Measurements from ENCODE around the gene MYO1D. TPM values are rescaled to one million over a fixed set of nuclear protein-coding genes. Genes with fewer than 3 reads are reported as not detected.

Gene MYO1D
- total and polyA plus RNA-seq, 2 donors (not counting 3 experiments of a cell fraction or from before 2014, with no cell fraction given): 37.8 to 85.5 TPM

DNA sequence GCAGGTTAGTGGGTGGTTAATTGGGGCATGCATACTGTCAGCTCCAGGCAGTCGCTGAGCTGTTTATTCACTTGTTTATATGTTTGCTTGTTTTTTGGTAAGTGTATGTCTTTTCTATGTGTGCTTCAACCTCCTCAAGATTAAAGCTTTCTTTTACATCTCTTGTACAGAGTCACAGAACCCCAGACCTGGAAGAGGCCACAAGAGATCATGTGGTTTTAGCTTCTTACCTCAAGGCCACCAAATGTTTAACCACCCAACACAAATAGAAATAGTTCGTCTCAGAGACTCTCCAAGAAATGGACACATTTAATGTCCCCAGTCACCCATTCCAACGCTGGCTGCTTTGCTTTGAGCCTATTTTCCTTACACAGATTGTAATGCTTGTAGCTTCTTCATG, 39.2 kb upstream of the MYO1D start:
- no peaks in the 10 kb centered on the region for H3K9me3 ChIP-seq (replicated peaks; ENCODE audit: control insufficient read depth, insufficient read depth, low read length)
- no peaks in the 10 kb centered on the region for H3K36me3 ChIP-seq (ENCODE audit: control insufficient read depth in 2 of 2, extremely low read depth in 1 of 2, insufficient read depth in 2 of 2, low read length in 2 of 2)
- ChIA-PET POLR2A (no interaction called here), CTCF (interaction anchor here (1.4 to 2.3 kb wide), 5 partner anchors 13 to 835 kb away, joined by 3 to 11 read pairs (median 7); partner anchors contain the start of gene MYO1D)
- DNase-seq (ENCODE audit: low read depth, low spot score): no peak
- dilution Hi-C loops (cut with MboI; ENCODE audit: extremely low pct_ligation_motif_present, low sequenced_read_pairs): no loop called here
- no peaks in the 10 kb centered on the region for H3K9me1 ChIP-seq (replicated peaks; ENCODE audit: control insufficient read depth, extremely low read depth, insufficient read depth, low read length)
- H3K4me1 ChIP-seq (ENCODE audit: control insufficient read depth, extremely low read depth, insufficient read depth, low read length): peaks cover 6% of the 10 kb centered on the region
- FAIRE-seq: no peak
- no peak for TF ChIP-seq POLR2A (IDR thresholded peaks at IDR 0.05; ENCODE audit: low read depth, low read length)
- TF ChIP-seq EZH2 (IDR thresholded peaks at IDR 0.05; ENCODE audit: borderline replicate concordance, low read depth, low read length, severe bottlenecking): no peak
- no peak for TF ChIP-seq MAX (IDR thresholded peaks at IDR 0.05; ENCODE audit: insufficient read depth, insufficient read length)
- no peak for TF ChIP-seq CTCF (IDR thresholded peaks at IDR 0.05; ENCODE audit: extremely low read depth in 1 of 2, insufficient read depth in 1 of 2, low read depth in 1 of 2, low read length in 2 of 2)
- no peak for TF ChIP-seq POLR2AphosphoS5 (IDR thresholded peaks at IDR 0.05; ENCODE audit: insufficient read depth, low read depth, low read length)
- TF ChIP-seq JUN (IDR thresholded peaks at IDR 0.05; ENCODE audit: borderline replicate concordance, insufficient read depth, insufficient read length, low read depth): no peak
- TF ChIP-seq FOS (IDR thresholded peaks at IDR 0.05; ENCODE audit: borderline replicate concordance, insufficient read depth, low read length): no peak
- no peak for TF ChIP-seq MYC (IDR thresholded peaks at IDR 0.05; ENCODE audit: low read depth, low read length)
- TF ChIP-seq GATA2 (IDR thresholded peaks at IDR 0.05; ENCODE audit: insufficient read depth, insufficient read length, low read depth, low read length): no peak
- peaks cover 0 to 8% of the 10 kb centered on the region in 2 experiments for H3K27me3 ChIP-seq (ENCODE audit: control insufficient read depth in 2 of 2, insufficient read depth in 2 of 2, low read length in 2 of 2)
- no peaks in the 10 kb centered on the region for H4K20me1 ChIP-seq (replicated peaks; ENCODE audit: control insufficient read depth, extremely low read depth, insufficient read depth, low read length)
- no peak overlapping the region for H2AFZ ChIP-seq (ENCODE audit: low read depth, low read length)
- no peak overlapping the region for H3K4me2 ChIP-seq (ENCODE audit: insufficient read depth, low read length)
- intact Hi-C loops (cut with micrococcal nuclease): no loop called here
- BruUV-seq (replicated peaks): no TSS peak
- no peaks in the 10 kb centered on the region for H3K79me2 ChIP-seq (ENCODE audit: control insufficient read depth, insufficient read depth, low read length)
- no peak overlapping the region for H3K9ac ChIP-seq (replicated peaks; ENCODE audit: extremely low read depth, insufficient read depth, low read length)
- no peak overlapping the region for H3K27ac ChIP-seq (ENCODE audit: insufficient read depth, low read depth, low read length)
- no peak overlapping the region for H3K4me3 ChIP-seq (replicated peaks in 1 of 3; ENCODE audit: insufficient read depth in 1 of 3, low read depth in 1 of 3, low read length in 3 of 3)
